Erythroblast (primary cell): Measurements from ENCODE around the gene ADAM23.

Experiments used
- GATA1 ChIP-seq: IDR thresholded peaks from 2 replicates; pipeline ENCODE4 v1.6.1; 2011; ENCODE audit warnings: low read depth, mild to moderate bottlenecking, control low read depth, low read length, moderate library complexity
- POLR2A ChIP-seq: IDR thresholded peaks from 2 replicates; pipeline ENCODE4 v1.6.1; 2011; ENCODE audit warnings: mild to moderate bottlenecking, low read length

GRCh38 chr2:206442474-206442832 is 879 bp upstream of the ADAM23 start:
- TF ChIP-seq POLR2A (no peak), GATA1 (no peak)
